ENCODE results near the gene CFL1. TPM values are rescaled to one million over a fixed set of nuclear protein-coding genes. Genes with fewer than 3 reads are reported as not detected.
A peak's percentile ranks its signal among the peaks of the same experiment; 100 is the strongest.

CFL1 gene
- total RNA-seq, 4 donors from 2014 or later: 153 to 371 (median 251) TPM

GRCh38 chr11:65861533-65862183 lies 3.7 kb upstream of the CFL1 start:
- intact Hi-C loops (cut with DNase I; ENCODE audit: low total_unique reads) (loop anchor here (2.0 kb wide), 1 partner anchor 99 kb away; the partner anchor contains the start of gene SART1), in situ Hi-C loops (cut with MboI; ENCODE audit: low sequenced_read_pairs in 4 of 4) (no loop called here)
- ATAC-seq (no peak), DNase-seq (peak in 1 of 2 donors; percentile 13)
- Histone ChIP-seq H3K36me3 (peaks cover 0 to 51% of the 10 kb centered on the region in 2 donors), H3K9me3 (no peaks in the 10 kb centered on the region), H3K27me3 (no peaks in the 10 kb centered on the region), H3K4me3 (peak overlapping the region; percentile 88 to 98 (median 90)), H3K27ac (peak overlapping the region; percentile 95 to 99 (median 96)), H3K4me1 (peaks cover 23 to 24% of the 10 kb centered on the region in 2 donors)
- TF ChIP-seq, protein P1, sequence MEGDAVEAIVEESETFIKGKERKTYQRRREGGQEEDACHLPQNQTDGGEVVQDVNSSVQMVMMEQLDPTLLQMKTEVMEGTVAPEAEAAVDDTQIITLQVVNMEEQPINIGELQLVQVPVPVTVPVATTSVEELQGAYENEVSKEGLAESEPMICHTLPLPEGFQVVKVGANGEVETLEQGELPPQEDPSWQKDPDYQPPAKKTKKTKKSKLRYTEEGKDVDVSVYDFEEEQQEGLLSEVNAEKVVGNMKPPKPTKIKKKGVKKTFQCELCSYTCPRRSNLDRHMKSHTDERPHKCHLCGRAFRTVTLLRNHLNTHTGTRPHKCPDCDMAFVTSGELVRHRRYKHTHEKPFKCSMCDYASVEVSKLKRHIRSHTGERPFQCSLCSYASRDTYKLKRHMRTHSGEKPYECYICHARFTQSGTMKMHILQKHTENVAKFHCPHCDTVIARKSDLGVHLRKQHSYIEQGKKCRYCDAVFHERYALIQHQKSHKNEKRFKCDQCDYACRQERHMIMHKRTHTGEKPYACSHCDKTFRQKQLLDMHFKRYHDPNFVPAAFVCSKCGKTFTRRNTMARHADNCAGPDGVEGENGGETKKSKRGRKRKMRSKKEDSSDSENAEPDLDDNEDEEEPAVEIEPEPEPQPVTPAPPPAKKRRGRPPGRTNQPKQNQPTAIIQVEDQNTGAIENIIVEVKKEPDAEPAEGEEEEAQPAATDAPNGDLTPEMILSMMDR (IDR thresholded peaks at IDR 0.05 in 4 of 5, conservative IDR thresholded peaks at IDR 0.05 in 1 of 5): no peak
- TF ChIP-seq POLR2A (IDR thresholded peaks at IDR 0.05): no peak

- ATAC-seq (no peak), DNase-seq (peak in 1 of 2 donors; percentile 19)
- Histone ChIP-seq H3K36me3 (peaks cover 0 to 46% of the 10 kb centered on the region in 2 donors), H3K4me1 (peaks cover 28 to 29% of the 10 kb centered on the region in 2 donors), H3K4me3 (peak overlapping the region; percentile 88 to 98 (median 90)), H3K9me3 (no peaks in the 10 kb centered on the region), H3K27ac (peak overlapping the region; percentile 95 to 99 (median 96)), H3K27me3 (no peaks in the 10 kb centered on the region)
- in situ Hi-C loops (cut with MboI; ENCODE audit: low sequenced_read_pairs in 4 of 4): no loop called here
- TF ChIP-seq POLR2A (IDR thresholded peaks at IDR 0.05): no peak
- TF ChIP-seq, protein P1 (IDR thresholded peaks at IDR 0.05 in 4 of 5, conservative IDR thresholded peaks at IDR 0.05 in 1 of 5): no peak
- intact Hi-C loops (cut with DNase I; ENCODE audit: low total_unique reads): loop anchor here (2.0 kb wide), 1 partner anchor 100 kb away; the partner anchor contains the start of gene SART1
Observed at GRCh38 chr11:65861165-65861505, 3.2 kb upstream of the CFL1 start.

DNA sequence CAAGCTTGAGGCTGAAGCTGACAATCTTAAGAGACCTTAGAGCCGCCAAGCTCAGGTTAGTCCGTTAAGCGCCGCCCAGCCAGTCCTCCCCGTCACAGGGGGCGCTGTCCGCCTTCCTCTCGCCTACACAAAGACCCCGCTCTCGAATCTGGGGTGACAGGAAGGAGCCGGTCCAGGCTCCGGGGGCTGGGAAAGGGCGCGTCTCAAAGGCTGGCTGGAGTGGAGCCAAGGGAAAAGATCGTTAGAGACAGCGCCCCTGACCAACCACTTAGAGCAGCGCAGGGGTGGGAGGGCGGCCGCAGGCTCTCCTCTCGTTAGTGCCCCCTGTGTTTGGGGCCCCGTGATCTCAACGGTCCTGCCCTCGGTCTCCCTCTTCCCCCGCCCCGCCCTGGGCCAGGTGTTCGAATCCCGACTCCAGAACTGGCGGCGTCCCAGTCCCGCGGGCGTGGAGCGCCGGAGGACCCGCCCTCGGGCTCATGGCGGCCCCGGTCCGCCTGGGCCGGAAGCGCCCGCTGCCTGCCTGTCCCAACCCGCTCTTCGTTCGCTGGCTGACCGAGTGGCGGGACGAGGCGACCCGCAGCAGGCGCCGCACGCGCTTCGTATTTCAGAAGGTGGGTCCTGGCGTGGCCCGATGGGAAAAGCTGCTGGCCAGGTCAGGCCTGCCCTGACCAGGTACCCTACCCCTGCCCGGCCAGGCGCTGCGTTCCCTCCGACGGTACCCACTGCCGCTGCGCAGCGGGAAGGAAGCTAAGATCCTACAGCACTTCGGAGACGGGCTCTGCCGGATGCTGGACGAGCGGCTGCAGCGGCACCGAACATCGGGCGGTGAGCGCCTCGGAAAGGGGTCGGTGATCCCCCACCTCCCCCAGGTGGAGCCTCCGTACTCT lies 2.5 kb upstream of the CFL1 start, which contains the start of gene MUS81:
Gene MUS81, plus strand, starts transcription at position 156 of the 887 bp plus-strand sequence. Its CDS starts 321 bp downstream, at position 477.
- peak; percentile 76 for TF ChIP-seq POLR2A (IDR thresholded peaks at IDR 0.05)
- TF ChIP-seq, protein P1 (IDR thresholded peaks at IDR 0.05 in 4 of 5, conservative IDR thresholded peaks at IDR 0.05 in 1 of 5): peak; percentile 84 to 91 (median 90)
- ATAC-seq (peak; percentile 68 to 69), DNase-seq (peak; percentile 94 to 97)
- in situ Hi-C loops (cut with MboI; ENCODE audit: low sequenced_read_pairs in 4 of 4) (no loop called here), intact Hi-C loops (cut with DNase I; ENCODE audit: low total_unique reads) (loop anchor here (1.0 to 2.0 kb wide), 2 partner anchors 13 to 100 kb away; partner anchors contain the start of gene SART1)
- H3K27me3 ChIP-seq: no peaks in the 10 kb centered on the region
- H3K27ac ChIP-seq: peak within 1 kb of the TSS; percentile 95 to 99 (median 96)
- H3K9me3 ChIP-seq: no peaks in the 10 kb centered on the region
- H3K36me3 ChIP-seq: peaks cover 0 to 46% of the 10 kb centered on the region in 2 donors
- H3K4me1 ChIP-seq: peaks cover 32 to 35% of the 10 kb centered on the region in 2 donors
- H3K4me3 ChIP-seq: peak within 1 kb of the TSS; percentile 88 to 98 (median 91)

DNA sequence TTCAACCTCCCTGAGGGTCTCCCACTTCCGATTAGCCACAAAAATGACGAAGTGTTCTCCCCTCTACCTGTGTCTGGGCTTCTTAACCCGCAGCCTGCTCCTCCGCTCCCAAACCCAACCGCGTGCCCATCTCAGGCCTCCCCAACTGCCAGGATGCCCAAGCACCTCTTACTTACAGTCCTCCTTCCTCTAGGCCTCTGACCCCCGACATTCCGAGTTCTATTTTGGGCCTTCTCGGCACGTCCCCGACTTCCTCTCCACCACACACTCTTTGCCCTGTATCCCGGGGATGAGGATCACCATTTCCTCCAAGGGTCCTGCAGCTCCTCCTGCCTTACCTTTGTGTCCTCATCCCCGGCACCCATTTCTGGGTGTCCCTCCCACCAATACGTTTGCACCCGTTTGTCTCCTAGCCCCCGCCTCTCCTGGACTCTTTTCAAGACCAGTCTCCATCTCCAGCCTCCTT lies 1.9 kb upstream of the CFL1 start:
- peak; percentile 4 to 12 for ATAC-seq
- DNase-seq: no peak

More for the DNA sequence above, 1.9 kb upstream of the CFL1 start:
- TF ChIP-seq POLR2A (IDR thresholded peaks at IDR 0.05): no peak
- TF ChIP-seq, protein P1 (IDR thresholded peaks at IDR 0.05 in 4 of 5, conservative IDR thresholded peaks at IDR 0.05 in 1 of 5): no peak
- Histone ChIP-seq H3K4me1 (peaks cover 32 to 37% of the 10 kb centered on the region in 2 donors), H3K9me3 (no peaks in the 10 kb centered on the region), H3K27ac (peak overlapping the region; percentile 95 to 99 (median 96)), H3K4me3 (peak overlapping the region; percentile 88 to 98 (median 90)), H3K27me3 (no peaks in the 10 kb centered on the region), H3K36me3 (peaks cover 0 to 46% of the 10 kb centered on the region in 2 donors)
- in situ Hi-C loops (cut with MboI; ENCODE audit: low sequenced_read_pairs in 4 of 4): no loop called here
- intact Hi-C loops (cut with DNase I; ENCODE audit: low total_unique reads): loop anchor here (1.0 to 5.0 kb wide), 8 partner anchors 13 to 622 kb away; partner anchors contain the start of genes AP5B1, DPP3, FIBP and KAT5
